Hepatocyte (in vitro differentiated cells): ENCODE data around the gene PMAIP1.

Source experiments
- EZH2 ChIP-seq: fragments of 200-600 bp; sonication (generic); IDR thresholded peaks from 2 replicates; pipeline ENCODE4 v1.6.1; 2016; ENCODE audit warnings: antibody characterized with exemption, mild to moderate bottlenecking, borderline replicate concordance
- EZH2phosphoT487 ChIP-seq: fragments of 200-600 bp; sonication (generic); IDR thresholded peaks from one replicate; pipeline ENCODE4 v1.6.1; 2018; ENCODE audit warnings: antibody characterized with exemption, mild to moderate bottlenecking, low read depth, moderate library complexity; ENCODE audit not compliant: unreplicated experiment, severe bottlenecking
- TF ChIP-seq, protein P1 (sequence below): fragments of 200-600 bp; sonication (generic); IDR thresholded peaks from 2 replicates; pipeline ENCODE4 v1.5.1; 2016; ENCODE audit warnings: antibody characterized with exemption, mild to moderate bottlenecking; ENCODE audit not compliant: poor library complexity

DNA sequence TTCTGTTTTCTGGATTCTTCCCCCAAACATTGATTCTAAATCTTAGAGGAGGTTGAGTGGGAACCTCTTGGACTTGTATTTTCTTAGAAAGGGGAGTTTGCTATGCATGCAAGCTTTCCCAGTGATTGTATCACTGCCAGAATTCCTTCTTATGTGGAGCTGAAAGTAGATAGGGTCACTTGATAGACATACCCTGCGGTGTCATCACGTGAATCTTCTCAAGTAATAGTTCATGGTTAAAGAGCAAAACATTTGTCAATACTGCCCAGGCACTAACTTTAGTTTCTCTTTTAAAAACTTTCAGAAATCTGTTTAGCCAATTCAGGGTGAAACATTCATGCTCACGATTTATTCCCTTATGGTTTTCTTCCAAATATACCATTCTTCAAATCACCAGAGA is 6.4 kb downstream of the PMAIP1 start:
- TF ChIP-seq, protein P1, sequence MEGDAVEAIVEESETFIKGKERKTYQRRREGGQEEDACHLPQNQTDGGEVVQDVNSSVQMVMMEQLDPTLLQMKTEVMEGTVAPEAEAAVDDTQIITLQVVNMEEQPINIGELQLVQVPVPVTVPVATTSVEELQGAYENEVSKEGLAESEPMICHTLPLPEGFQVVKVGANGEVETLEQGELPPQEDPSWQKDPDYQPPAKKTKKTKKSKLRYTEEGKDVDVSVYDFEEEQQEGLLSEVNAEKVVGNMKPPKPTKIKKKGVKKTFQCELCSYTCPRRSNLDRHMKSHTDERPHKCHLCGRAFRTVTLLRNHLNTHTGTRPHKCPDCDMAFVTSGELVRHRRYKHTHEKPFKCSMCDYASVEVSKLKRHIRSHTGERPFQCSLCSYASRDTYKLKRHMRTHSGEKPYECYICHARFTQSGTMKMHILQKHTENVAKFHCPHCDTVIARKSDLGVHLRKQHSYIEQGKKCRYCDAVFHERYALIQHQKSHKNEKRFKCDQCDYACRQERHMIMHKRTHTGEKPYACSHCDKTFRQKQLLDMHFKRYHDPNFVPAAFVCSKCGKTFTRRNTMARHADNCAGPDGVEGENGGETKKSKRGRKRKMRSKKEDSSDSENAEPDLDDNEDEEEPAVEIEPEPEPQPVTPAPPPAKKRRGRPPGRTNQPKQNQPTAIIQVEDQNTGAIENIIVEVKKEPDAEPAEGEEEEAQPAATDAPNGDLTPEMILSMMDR = no peak
- TF ChIP-seq EZH2 (no peak), EZH2phosphoT487 (no peak)
